GM12878 (cell line): Measurements from ENCODE around the gene TRPM7.

ENCODE experiments used
- RAD21 ChIP-seq: IDR thresholded peaks from 2 replicates; pipeline ENCODE4 v1.6.1; 2011; ENCODE audit warnings: mild to moderate bottlenecking, low read depth, low read length, moderate library complexity; ENCODE audit not compliant: insufficient read depth
- RAD51 ChIP-seq: fragments of 450-650 bp; IDR thresholded peaks from 2 replicates; pipeline ENCODE4 v1.6.1; 2016; ENCODE audit warnings: moderate library complexity, mild to moderate bottlenecking, inconsistent platforms
- SIN3A ChIP-seq: IDR thresholded peaks from 2 replicates; pipeline ENCODE4 v1.6.1; 2012; ENCODE audit warnings: low read depth, low read length, improper control_type of control experiment
- SRF ChIP-seq, 2 experiments: IDR thresholded peaks; 2 replicates each; pipeline ENCODE4 v1.6.1; 2011; ENCODE audit warnings: low read depth in 2 of 2, low read length in 2 of 2, mild to moderate bottlenecking in 1 of 2, moderate library complexity in 1 of 2
- ZNF274 ChIP-seq: IDR thresholded peaks from one replicate; pipeline ENCODE4 v1.8.0; 2011; ENCODE audit not compliant: insufficient read length, insufficient read depth
- TF ChIP-seq, protein P1 (sequence below): IDR thresholded peaks from 2 replicates; pipeline ENCODE4 v1.6.1; 2011; ENCODE audit warnings: low read depth, low read length, improper control_type of control experiment, borderline replicate concordance

DNA sequence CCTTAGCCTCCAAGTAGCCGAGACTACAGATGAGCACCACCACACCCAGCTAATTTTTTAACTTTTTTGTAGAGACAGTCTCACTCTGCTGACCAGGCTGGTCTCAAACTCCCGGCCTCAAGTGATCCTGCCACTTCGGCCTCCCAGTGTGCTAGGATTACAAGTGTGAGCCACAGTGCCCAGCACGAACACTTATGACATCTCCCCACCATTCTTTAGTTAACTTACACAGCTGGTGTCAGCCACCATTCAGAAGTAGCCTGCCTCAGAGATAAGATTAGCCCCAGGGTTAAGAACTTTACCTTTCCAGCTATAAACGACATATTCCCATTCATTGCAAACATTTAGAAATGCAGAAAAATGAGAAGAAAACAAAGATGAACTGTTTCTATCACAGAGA is 58.2 kb downstream of the TRPM7 start:
- TF ChIP-seq SIN3A (no peak), RAD21 (no peak), ZNF274 (no peak), SRF (IDR thresholded peaks at IDR 0.05; ENCODE audit: low read depth in 2 of 2, low read length in 2 of 2) (no peak), RAD51 (no peak)
- TF ChIP-seq, protein P1, sequence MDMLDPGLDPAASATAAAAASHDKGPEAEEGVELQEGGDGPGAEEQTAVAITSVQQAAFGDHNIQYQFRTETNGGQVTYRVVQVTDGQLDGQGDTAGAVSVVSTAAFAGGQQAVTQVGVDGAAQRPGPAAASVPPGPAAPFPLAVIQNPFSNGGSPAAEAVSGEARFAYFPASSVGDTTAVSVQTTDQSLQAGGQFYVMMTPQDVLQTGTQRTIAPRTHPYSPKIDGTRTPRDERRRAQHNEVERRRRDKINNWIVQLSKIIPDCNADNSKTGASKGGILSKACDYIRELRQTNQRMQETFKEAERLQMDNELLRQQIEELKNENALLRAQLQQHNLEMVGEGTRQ, result no peak
